Caco-2 (cell line): ENCODE results near the gene ELK1. TPM values are rescaled to one million over a fixed set of nuclear protein-coding genes. Genes with fewer than 3 reads are reported as not detected.

Source experiments
- BruUV-seq: library from RNA; stranded (reverse); fragments of 400-500 nt; replicated peaks from 2 replicates; lab custom pipeline; 2021; lab: Mats Ljungman, UMichigan
- CTCF ChIA-PET: fragments of 300-600 bp; sonication (Branson Sonifier 250); formaldehyde crosslinking; loops from one replicate; lab custom pipeline; 2022; ENCODE audit warnings: antibody characterized with exemption; lab: Charles Lee
- POLR2A ChIA-PET: fragments of 300-600 bp; sonication (Branson Sonifier 250); formaldehyde crosslinking; loops from one replicate; lab custom pipeline; 2022; ENCODE audit warnings: antibody characterized with exemption; lab: Charles Lee
- DNase-seq, 2 experiments: peaks; one replicate each; pipeline versions ENCODE4 v3.0.0 to v3.0.0-alpha.2; 2020 to 2022
- H3K27me3 ChIP-seq: replicated peaks from 2 replicates; pipeline ENCODE4 v1.6.0; 2011; ENCODE audit warnings: low read length; ENCODE audit not compliant: control insufficient read depth, insufficient read depth
- H3K36me3 ChIP-seq: 2 replicates; pipeline ENCODE4 v1.5.1; 2011; ENCODE audit warnings: low read length; ENCODE audit not compliant: control insufficient read depth, insufficient read depth
- H3K4me1 ChIP-seq: fragments of 250-450 bp; sonication (Bioruptor Pico); 2 replicates; pipeline ENCODE4 v1.5.1; 2020; ENCODE audit warnings: mild to moderate bottlenecking
- H3K4me3 ChIP-seq: 2 replicates; pipeline ENCODE4 v1.5.1; 2011; ENCODE audit warnings: low read depth, mild to moderate bottlenecking, control low read depth, low read length
- H3K9me3 ChIP-seq: fragments of 250-450 bp; sonication (Bioruptor Pico); 2 replicates; pipeline ENCODE4 v1.5.1; 2020; ENCODE audit warnings: mild to moderate bottlenecking, moderate library complexity
- H3K27ac Mint-ChIP-seq: one replicate; pipeline ENCODE4 v1.8.0; 2022; ENCODE audit warnings: mixed read lengths; ENCODE audit not compliant: unreplicated experiment
- H3K27me3 Mint-ChIP-seq: one replicate; pipeline ENCODE4 v1.8.0; 2022; ENCODE audit warnings: mixed read lengths; ENCODE audit not compliant: insufficient read depth, unreplicated experiment
- H3K36me3 Mint-ChIP-seq: one replicate; pipeline ENCODE4 v1.8.0; 2022; ENCODE audit warnings: mild to moderate bottlenecking, mixed read lengths; ENCODE audit not compliant: insufficient read depth, unreplicated experiment
- H3K4me1 Mint-ChIP-seq: one replicate; pipeline ENCODE4 v1.8.0; 2022; ENCODE audit warnings: low read depth, mixed read lengths; ENCODE audit not compliant: unreplicated experiment
- H3K4me3 Mint-ChIP-seq: one replicate; pipeline ENCODE4 v1.8.0; 2022; ENCODE audit warnings: mild to moderate bottlenecking, moderate library complexity, mixed read lengths; ENCODE audit not compliant: unreplicated experiment
- H3K9me3 Mint-ChIP-seq: one replicate; pipeline ENCODE4 v1.8.0; 2022; ENCODE audit warnings: mixed read lengths; ENCODE audit not compliant: unreplicated experiment
- CTCF ChIP-seq, 2 experiments: fragments of 200-600 bp in 1 of 2; IDR thresholded peaks; 1 replicate in 1 of 2; 2 replicates in 1 of 2; pipeline versions ENCODE4 v1.5.1 to v1.8.0; 2011 to 2022; ENCODE audit warnings: antibody characterized with exemption in 1 of 2, control low read depth in 1 of 2, inconsistent platforms in 1 of 2, low read depth in 1 of 2, low read length in 1 of 2, mild to moderate bottlenecking in 1 of 2, moderate library complexity in 1 of 2; ENCODE audit not compliant: insufficient read depth in 1 of 2, severe bottlenecking in 1 of 2, unreplicated experiment in 1 of 2
- intact Hi-C: fragments of 100-400 bp; cut with micrococcal nuclease; formaldehyde crosslinking; loops from one replicate; pipeline ENCODE4 v1.10.0; 2022; ENCODE audit not compliant: unreplicated experiment
- total RNA-seq: library from RNA; stranded (reverse); gene quantifications from 2 replicates; pipeline ENCODE4 v1.2.3, GENCODE V29; 2022

ELK1 gene
- total RNA-seq, 1 experiment from 2014 or later: 29.3 TPM

- ChIA-PET POLR2A (interaction anchor here (0.7 to 1.1 kb wide), 3 partner anchors 46 to 1261 kb away, joined by 3 read pairs; no protein-coding TSS in a partner anchor), CTCF (no interaction called here)
- Histone ChIP-seq H3K9me3 (no peaks in the 10 kb centered on the region), H3K4me1 (0 out of 2 replicates have a peak, but pooled peaks cover 3% of the 10 kb centered on the region), H3K27me3 (no peaks in the 10 kb centered on the region), H3K36me3 (no peaks in the 10 kb centered on the region; the same call in none of the 2 replicates), H3K4me3 (peak overlapping the region; percentile 46)
- no peak for TF ChIP-seq CTCF (IDR thresholded peaks at IDR 0.05; ENCODE audit: insufficient read depth in 1 of 2, low read depth in 1 of 2, low read length in 1 of 2, severe bottlenecking in 1 of 2, unreplicated experiment in 1 of 2)
- H3K36me3 Mint-ChIP-seq: peaks cover 34% of the 10 kb centered on the region
- intact Hi-C loops: loop anchor here (2.0 to 10.0 kb wide), 3 partner anchors 90 to 436 kb away; partner anchors contain the start of genes ARAF, CDK16 and ZNF81
- no TSS peak for BruUV-seq
- H3K4me3 Mint-ChIP-seq: peak overlapping the region; percentile 89
- H3K4me1 Mint-ChIP-seq: peaks cover 23% of the 10 kb centered on the region
- no peaks in the 10 kb centered on the region for H3K27me3 Mint-ChIP-seq
- H3K9me3 Mint-ChIP-seq: no peaks in the 10 kb centered on the region
- DNase-seq: no peak
- H3K27ac Mint-ChIP-seq: peak overlapping the region; percentile 89
Observed at GRCh38 chrX:47651043-47651905, 911 bp upstream of the ELK1 start.

- Histone ChIP-seq H3K27me3 (no peaks in the 10 kb centered on the region), H3K4me1 (0 out of 2 replicates have a peak, but pooled peaks cover 3% of the 10 kb centered on the region), H3K36me3 (no peaks in the 10 kb centered on the region; the same call in none of the 2 replicates), H3K4me3 (peak overlapping the region; percentile 63), H3K9me3 (no peaks in the 10 kb centered on the region)
- H3K9me3 Mint-ChIP-seq: no peaks in the 10 kb centered on the region
- peak overlapping the region; percentile 89 for H3K4me3 Mint-ChIP-seq
- no peak for TF ChIP-seq CTCF (IDR thresholded peaks at IDR 0.05; ENCODE audit: insufficient read depth in 1 of 2, low read depth in 1 of 2, low read length in 1 of 2, severe bottlenecking in 1 of 2, unreplicated experiment in 1 of 2)
- ChIA-PET CTCF (no interaction called here), POLR2A (interaction anchor here (0.6 to 1.1 kb wide), 2 partner anchors 81 to 1262 kb away, joined by 3 read pairs; no protein-coding TSS in a partner anchor)
- peaks cover 26% of the 10 kb centered on the region for H3K36me3 Mint-ChIP-seq
- no peak for DNase-seq
- peak overlapping the region; percentile 89 for H3K27ac Mint-ChIP-seq
- H3K4me1 Mint-ChIP-seq: peaks cover 23% of the 10 kb centered on the region
- intact Hi-C loops: loop anchor here (2.0 to 10.0 kb wide), 4 partner anchors 89 to 455 kb away; partner anchors contain the start of genes ARAF, CDK16, UBA1 and ZNF81
- no peaks in the 10 kb centered on the region for H3K27me3 Mint-ChIP-seq
- no TSS peak for BruUV-seq
Observed at GRCh38 chrX:47649781-47650163, 591 bp downstream of the ELK1 start.

- Mint-ChIP-seq H3K4me3 (peak overlapping the region; percentile 89), H3K4me1 (peaks cover 23% of the 10 kb centered on the region), H3K27me3 (no peaks in the 10 kb centered on the region), H3K36me3 (peaks cover 29% of the 10 kb centered on the region), H3K27ac (peak overlapping the region; percentile 89), H3K9me3 (no peaks in the 10 kb centered on the region)
- no peak for TF ChIP-seq CTCF (IDR thresholded peaks at IDR 0.05; ENCODE audit: insufficient read depth in 1 of 2, low read depth in 1 of 2, low read length in 1 of 2, severe bottlenecking in 1 of 2, unreplicated experiment in 1 of 2)
- DNase-seq: no peak
- POLR2A ChIA-PET: no interaction called here
- Histone ChIP-seq H3K36me3 (no peaks in the 10 kb centered on the region; the same call in none of the 2 replicates), H3K4me3 (peak overlapping the region; percentile 63), H3K4me1 (0 out of 2 replicates have a peak, but pooled peaks cover 3% of the 10 kb centered on the region), H3K27me3 (no peaks in the 10 kb centered on the region), H3K9me3 (no peaks in the 10 kb centered on the region)
- CTCF ChIA-PET: no interaction called here
- intact Hi-C loops: loop anchor here (10.0 kb wide), 1 partner anchor 454 kb away; the partner anchor contains the start of gene UBA1
- BruUV-seq: no TSS peak
Observed at GRCh38 chrX:47649271-47649670, 1.1 kb downstream of the ELK1 start.
